OCI-LY1 (cell line): ENCODE data around the gene RNF207.

Source experiments
- H2AFZ ChIP-seq: fragments of 200-600 bp; sonication (generic), shearing (Covaris generic); 2 replicates; pipeline ENCODE4 v1.6.0; 2014; ENCODE audit warnings: antibody characterized with exemption, mild to moderate bottlenecking, low read length
- H3F3A ChIP-seq: fragments of 200-600 bp; sonication (generic), shearing (Covaris generic); 2 replicates; pipeline ENCODE4 v1.6.0; 2014; ENCODE audit warnings: mild to moderate bottlenecking, antibody characterized with exemption, low read length, moderate library complexity; ENCODE audit not compliant: insufficient read depth
- H3K27ac ChIP-seq: fragments of 200-600 bp; sonication (generic); 2 replicates; pipeline ENCODE4 v1.5.1; 2014; ENCODE audit warnings: low read length, mixed run types, mild to moderate bottlenecking, low read depth; ENCODE audit not compliant: poor library complexity, severe bottlenecking
- H3K27me3 ChIP-seq: fragments of 200-600 bp; sonication (generic); 2 replicates; pipeline ENCODE4 v1.6.0; 2014; ENCODE audit warnings: antibody characterized with exemption, mild to moderate bottlenecking, low read length, moderate library complexity; ENCODE audit not compliant: insufficient read depth
- H3K36me3 ChIP-seq: fragments of 200-600 bp; sonication (generic); 2 replicates; pipeline ENCODE4 v1.6.1; 2014; ENCODE audit warnings: mild to moderate bottlenecking, antibody characterized with exemption, low read length, moderate library complexity, mixed read lengths; ENCODE audit not compliant: insufficient read depth
- H3K4me1 ChIP-seq: fragments of 200-600 bp; sonication (generic); 2 replicates; pipeline ENCODE4 v1.5.1; 2014; ENCODE audit warnings: mild to moderate bottlenecking, low read length, moderate library complexity; ENCODE audit not compliant: insufficient read depth, severe bottlenecking
- H3K4me2 ChIP-seq: fragments of 200-600 bp; sonication (generic), shearing (Covaris generic); 2 replicates; pipeline ENCODE4 v1.6.1; 2014; ENCODE audit warnings: low read length
- H3K4me3 ChIP-seq: fragments of 200-600 bp; sonication (generic); 2 replicates; pipeline ENCODE4 v1.5.1; 2014; ENCODE audit warnings: low read length, low read depth, mild to moderate bottlenecking, mixed read lengths; ENCODE audit not compliant: poor library complexity, severe bottlenecking
- H3K79me2 ChIP-seq: fragments of 200-600 bp; shearing (Covaris generic); 2 replicates; pipeline ENCODE4 v1.6.1; 2016; ENCODE audit warnings: mixed run types, low read length, mixed read lengths; ENCODE audit not compliant: insufficient read depth
- H3K9ac ChIP-seq: fragments of 200-600 bp; sonication (generic), shearing (Covaris generic); 2 replicates; pipeline ENCODE4 v1.6.1; 2014; ENCODE audit warnings: mild to moderate bottlenecking, low read length, mixed read lengths
- H3K9me2 ChIP-seq: fragments of 200-600 bp; sonication (generic), shearing (Covaris generic); 2 replicates; pipeline ENCODE4 v1.6.1; 2014; ENCODE audit warnings: low read depth, mild to moderate bottlenecking, low read length, mixed read lengths
- H3K9me3 ChIP-seq: fragments of 200-600 bp; shearing (Covaris generic); 2 replicates; pipeline ENCODE4 v1.6.1; 2014; ENCODE audit warnings: low read length, mixed read lengths
- H4K20me1 ChIP-seq: fragments of 200-600 bp; sonication (generic), shearing (Covaris generic); 2 replicates; pipeline ENCODE4 v1.6.0; 2016; ENCODE audit warnings: mild to moderate bottlenecking, low read length; ENCODE audit not compliant: insufficient read depth
- CTCF ChIP-seq: fragments of 200-600 bp; sonication (generic), shearing (Covaris generic); IDR thresholded peaks from 2 replicates; pipeline ENCODE4 v1.5.1; 2017; ENCODE audit warnings: mild to moderate bottlenecking, antibody characterized with exemption, low read length, moderate library complexity, mixed read lengths
- EZH2 ChIP-seq: fragments of 200-600 bp; sonication (generic), shearing (Covaris generic); IDR thresholded peaks from 2 replicates; pipeline ENCODE4 v1.8.0; 2017; ENCODE audit warnings: borderline replicate concordance, mixed run types, mild to moderate bottlenecking, antibody characterized with exemption, low read length, moderate library complexity, mixed read lengths

The RNF207 gene

GRCh38 chr1:6177681-6178380, 28.1 kb upstream of the RNF207 start:
- Histone ChIP-seq H3K4me2 (no peak overlapping the region), H4K20me1 (no peaks in the 10 kb centered on the region), H3F3A (no peaks in the 10 kb centered on the region), H3K4me3 (no peak overlapping the region), H3K79me2 (no peaks in the 10 kb centered on the region), H3K27ac (no peak overlapping the region), H2AFZ (no peak overlapping the region), H3K27me3 (peaks cover 1% of the 10 kb centered on the region), H3K9me2 (no peaks in the 10 kb centered on the region), H3K9ac (no peak overlapping the region), H3K9me3 (no peaks in the 10 kb centered on the region), H3K36me3 (no peaks in the 10 kb centered on the region), H3K4me1 (no peaks in the 10 kb centered on the region)
- TF ChIP-seq EZH2 (no peak), CTCF (no peak)

GRCh38 chr1:6178751-6179563, 27.0 kb upstream of the RNF207 start:
- Histone ChIP-seq H3K36me3 (no peaks in the 10 kb centered on the region), H3K4me2 (no peak overlapping the region), H3K9ac (no peak overlapping the region), H3K27ac (no peak overlapping the region), H3K79me2 (no peaks in the 10 kb centered on the region), H2AFZ (no peak overlapping the region), H3K27me3 (no peaks in the 10 kb centered on the region; the same call in none of the 2 replicates), H3F3A (no peaks in the 10 kb centered on the region), H3K4me3 (no peak overlapping the region), H3K9me3 (no peaks in the 10 kb centered on the region), H3K9me2 (no peaks in the 10 kb centered on the region), H3K4me1 (no peaks in the 10 kb centered on the region), H4K20me1 (no peaks in the 10 kb centered on the region)
- TF ChIP-seq EZH2, result no peak
- TF ChIP-seq CTCF, result no peak

- H2AFZ ChIP-seq, result no peak overlapping the region
- no peaks in the 10 kb centered on the region for H3K9me2 ChIP-seq
- H3K4me1 ChIP-seq, result no peaks in the 10 kb centered on the region
- peaks cover 6% of the 10 kb centered on the region; the same call in 1 of the 2 replicates for H3K36me3 ChIP-seq
- H3K9ac ChIP-seq, result no peak overlapping the region
- no peaks in the 10 kb centered on the region for H3K79me2 ChIP-seq
- no peaks in the 10 kb centered on the region for H3K9me3 ChIP-seq
- no peak overlapping the region for H3K27ac ChIP-seq
- no peak overlapping the region for H3K4me3 ChIP-seq
- no peaks in the 10 kb centered on the region; the same call in none of the 2 replicates for H3K27me3 ChIP-seq
- H4K20me1 ChIP-seq, result no peaks in the 10 kb centered on the region
- TF ChIP-seq CTCF, result no peak
- no peak for TF ChIP-seq EZH2
- no peak overlapping the region for H3K4me2 ChIP-seq
- H3F3A ChIP-seq, result no peaks in the 10 kb centered on the region
Measured at GRCh38 chr1:6179564-6180175, 26.2 kb upstream of the RNF207 start.
